HUDEP-2 (cell line): ENCODE data around the gene FAM83G.

ENCODE experiments used
- DNase-seq, 76 experiments: peaks; one replicate each; lab custom pipeline; 2025; ENCODE audit not compliant: unreplicated experiment in 76 of 76; lab: John Stamatoyannopoulos, UW

FAM83G gene

DNA sequence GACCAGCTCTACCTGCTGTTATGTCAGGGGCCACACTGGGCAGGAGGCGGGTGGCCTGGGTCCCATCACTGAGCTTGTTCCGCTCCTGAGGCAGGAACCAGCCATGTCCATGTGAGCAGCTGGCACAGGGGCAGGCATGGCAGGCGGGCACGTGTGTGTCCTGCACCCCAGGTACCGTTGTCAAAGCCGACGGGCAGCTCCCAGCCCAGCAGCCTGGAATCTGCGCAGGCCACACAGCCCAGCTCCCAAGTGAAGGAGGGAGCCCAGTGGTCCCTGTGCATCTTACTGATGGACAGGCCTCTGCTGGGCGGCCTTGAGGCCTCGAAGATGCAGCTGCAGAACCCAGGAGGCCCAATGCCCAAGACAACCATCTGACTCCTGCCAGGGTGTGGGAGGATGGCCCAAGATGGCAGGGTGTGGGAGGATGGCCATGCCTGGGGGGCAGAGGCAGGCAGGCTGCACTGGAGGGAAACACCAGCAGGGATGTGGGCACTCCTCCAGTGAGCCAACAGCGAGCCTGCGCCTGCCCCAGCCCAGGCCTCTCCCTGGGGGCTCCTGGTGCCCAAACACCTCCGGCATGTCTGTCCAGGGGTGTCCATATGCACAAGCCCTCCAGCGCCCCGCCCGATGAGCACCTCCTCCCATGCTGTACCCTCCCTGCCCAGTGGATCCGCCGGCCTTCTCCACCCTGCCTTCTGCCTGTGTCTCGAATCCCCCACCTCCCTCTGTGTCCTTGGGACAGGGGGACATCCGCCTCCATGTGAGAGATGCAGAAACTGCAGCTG is 12.8 kb downstream of the FAM83G start:
- DNase-seq: no peak

GRCh38 chr17:18990331-18990730 is 14.2 kb downstream of the FAM83G start:
- no peak for DNase-seq

GRCh38 chr17:18988546-18989173 is 15.9 kb downstream of the FAM83G start:
- DNase-seq: no peak

DNA sequence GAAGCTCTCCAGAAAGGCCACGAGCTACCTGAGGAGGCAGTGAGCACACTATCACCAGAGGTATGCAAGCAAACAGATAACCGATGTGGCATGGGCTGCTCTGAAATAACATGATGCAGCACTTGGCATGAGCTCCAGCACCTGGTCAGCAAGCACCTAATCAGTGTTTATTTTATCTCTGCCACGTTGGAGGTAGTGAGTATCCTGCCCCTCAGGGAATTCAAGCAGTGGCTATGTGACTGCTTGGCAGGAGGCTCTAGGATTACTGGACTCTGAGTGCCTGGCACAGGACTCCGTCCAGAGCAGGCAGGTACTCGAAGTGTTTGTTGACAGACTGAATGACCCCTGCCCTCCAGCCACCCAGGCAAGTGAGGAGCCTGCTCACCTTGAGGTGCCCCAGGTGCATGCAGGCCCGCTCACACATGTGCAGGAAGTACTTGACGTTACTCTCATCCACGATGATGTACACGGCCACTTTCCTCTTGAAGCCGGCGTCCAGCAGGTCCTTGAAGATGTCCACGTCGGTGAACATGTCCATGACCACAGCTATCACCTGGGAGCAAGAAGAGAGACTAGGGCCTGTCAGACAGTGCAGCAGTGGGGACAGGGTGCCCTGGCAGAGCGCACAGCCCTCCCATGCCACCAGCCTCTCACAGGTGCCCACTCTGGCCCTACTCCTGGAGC is 16.6 kb downstream of the FAM83G start:
- DNase-seq: no peak

GRCh38 chr17:18987230-18987610 is 17.3 kb downstream of the FAM83G start:
- DNase-seq: no peak

DNA sequence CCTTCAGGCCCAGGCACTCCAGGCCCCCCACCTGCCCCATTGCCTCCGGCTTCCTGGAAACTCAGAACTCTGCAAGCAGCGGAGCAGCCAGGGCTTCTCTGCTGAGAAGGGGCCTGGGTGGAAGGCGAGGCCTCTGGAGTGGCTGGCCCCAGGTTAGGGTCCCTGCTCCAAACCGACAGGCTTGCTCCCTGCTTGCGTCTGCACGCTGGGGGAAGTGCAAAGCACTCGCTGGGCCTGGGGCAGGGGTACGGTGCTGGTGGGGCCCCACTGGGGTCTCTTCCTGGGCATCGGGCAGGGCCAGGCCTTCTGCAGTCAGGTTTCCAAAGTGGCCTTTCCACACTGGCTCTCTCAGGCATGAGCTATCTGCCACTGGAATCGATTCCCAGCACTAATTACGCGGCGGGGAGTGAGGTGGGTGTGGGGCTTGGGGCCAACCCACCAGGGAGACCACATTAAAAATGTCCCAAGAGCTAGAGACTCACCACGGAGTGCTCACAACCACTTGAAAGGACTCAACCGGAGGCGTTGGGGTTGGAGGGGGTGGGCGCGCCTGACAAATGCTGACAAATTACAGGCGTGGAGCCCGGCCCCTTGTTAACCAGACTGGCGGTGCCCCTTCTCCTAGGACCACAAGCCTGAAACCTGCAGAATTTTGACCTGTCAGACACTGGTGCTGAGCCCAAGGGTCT is 17.9 kb downstream of the FAM83G start:
- DNase-seq: no peak

DNA sequence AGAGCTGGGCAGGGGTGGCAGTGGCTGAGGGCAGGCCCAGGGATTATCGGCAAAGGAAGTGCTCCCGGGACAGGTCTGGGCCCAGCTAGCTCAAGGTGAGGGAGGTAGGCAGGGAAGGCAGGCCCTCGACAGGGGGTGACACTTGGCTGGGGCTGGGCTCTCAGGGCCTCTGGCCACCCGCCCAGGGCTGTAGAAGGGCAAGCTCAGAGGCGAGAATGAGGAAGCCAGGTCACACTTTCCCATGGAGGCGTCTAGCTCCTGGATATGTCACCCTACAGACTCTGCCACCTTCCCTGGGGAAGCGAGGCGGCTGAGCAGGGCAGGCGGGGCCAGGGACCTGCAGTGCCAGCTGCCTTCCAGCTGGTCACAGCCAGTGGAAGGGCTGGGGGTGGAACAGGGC is 19.1 kb downstream of the FAM83G start:
- DNase-seq: no peak

- DNase-seq: no peak
Observed at GRCh38 chr17:18984273-18985114, 20.1 kb downstream of the FAM83G start.

DNA sequence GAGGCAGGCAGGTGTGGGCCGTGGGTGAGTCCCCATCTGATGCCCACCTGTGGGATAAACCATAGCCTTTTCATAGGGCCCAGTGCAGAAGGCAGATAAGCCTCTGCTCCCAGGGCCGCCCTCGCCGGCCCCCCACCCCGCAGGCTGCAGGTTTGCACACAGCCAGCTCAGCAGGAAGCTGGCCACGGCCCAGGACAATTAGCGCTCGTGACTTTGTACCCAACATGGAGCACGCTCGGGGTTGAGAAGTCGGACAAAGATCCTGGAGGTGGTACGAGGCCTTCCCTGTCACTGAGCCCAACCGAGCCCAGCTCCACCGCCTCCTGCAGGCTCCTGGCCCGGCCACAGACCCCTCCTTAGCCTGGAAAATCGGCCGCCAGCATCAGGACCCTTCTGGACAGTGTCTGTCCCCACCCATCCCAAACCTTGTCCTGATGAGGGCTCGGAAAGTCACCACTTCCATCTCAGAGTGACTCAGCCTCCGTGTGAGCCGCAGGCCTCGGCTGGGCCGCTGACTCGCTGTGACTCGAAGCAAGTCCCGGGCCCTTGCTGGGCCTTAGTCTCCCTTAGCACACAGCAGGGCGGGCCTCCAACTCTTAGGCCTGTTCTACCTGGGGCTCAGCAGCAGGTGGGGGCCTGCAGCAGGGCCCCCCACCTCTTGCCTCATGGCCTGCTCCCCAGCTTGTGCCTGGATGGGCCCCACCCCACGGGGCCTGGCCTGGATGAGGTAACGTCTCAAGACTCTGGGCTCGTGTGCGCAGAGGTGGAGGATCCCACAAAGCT is 22.7 kb downstream of the FAM83G start:
- no peak for DNase-seq

GRCh38 chr17:18981335-18981641 is 23.3 kb downstream of the FAM83G start:
- no peak for DNase-seq

- no peak for DNase-seq
Observed at GRCh38 chr17:18980682-18981334, 23.8 kb downstream of the FAM83G start.

- no peak for DNase-seq
Observed at GRCh38 chr17:18978655-18979054, 25.9 kb downstream of the FAM83G start.

DNA sequence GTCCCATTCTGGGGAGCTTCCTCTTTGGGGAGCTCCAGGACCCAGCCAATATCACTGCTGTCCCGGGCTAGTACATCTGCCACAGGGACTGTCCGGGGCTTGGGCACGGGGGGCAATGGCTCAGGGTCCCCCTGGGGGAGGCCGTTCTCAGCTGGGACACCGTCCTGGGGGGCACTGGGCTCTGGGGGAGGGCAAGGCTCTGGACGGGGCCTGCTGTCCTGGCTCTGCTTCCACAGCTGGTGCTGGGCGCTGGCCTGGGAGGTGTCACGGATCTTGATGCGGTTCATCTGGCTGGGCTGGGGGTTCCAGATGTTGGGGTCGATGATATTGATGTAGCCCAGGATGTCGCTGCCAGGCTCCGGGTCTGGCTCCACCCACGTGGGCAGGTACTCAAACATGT is 26.5 kb downstream of the FAM83G start:
- DNase-seq: no peak

DNA sequence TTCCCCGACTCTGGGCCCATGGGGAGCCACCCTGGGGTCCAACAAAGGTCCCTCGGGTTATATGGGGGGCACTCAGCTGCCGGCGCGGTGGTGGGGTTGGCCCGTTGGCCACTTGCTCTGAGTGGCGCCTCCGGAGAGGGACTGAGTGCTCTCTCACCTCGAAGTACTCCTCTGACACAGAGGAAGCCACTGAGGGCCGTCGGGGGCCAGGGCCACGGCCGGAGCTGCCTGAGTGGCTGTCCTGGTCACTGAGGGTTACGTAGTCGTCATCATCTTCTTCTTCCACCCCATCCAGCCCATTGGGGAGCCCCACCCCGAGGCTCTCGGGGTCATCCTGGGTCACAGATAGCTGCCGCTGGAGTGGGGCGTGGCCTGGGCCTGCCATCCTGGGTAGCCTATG is 26.9 kb downstream of the FAM83G start:
- no peak for DNase-seq

DNA sequence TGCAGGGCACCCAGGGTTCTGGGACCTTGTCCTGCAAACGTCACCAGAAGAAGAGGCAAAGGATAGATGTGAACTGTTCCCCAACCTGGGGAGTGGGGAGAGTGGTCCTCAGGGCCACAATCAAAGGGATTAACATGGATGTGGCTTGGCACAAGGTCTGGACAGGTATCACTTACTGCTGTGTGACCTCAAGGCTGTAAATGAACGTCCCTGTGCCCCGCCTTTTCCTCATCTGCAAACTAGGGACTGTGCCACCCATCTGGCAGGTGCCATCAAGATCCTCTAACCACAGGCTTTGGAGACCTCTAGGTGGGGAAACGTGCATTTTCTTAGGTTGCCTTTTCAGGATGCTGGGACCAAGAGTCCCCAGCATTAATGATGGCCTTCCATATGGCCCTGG is 27.5 kb downstream of the FAM83G start:
- no peak for DNase-seq

- DNase-seq: no peak
Observed at GRCh38 chr17:18976201-18976600, 28.4 kb downstream of the FAM83G start.

- no peak for DNase-seq
Observed at GRCh38 chr17:18975597-18975996, 29.0 kb downstream of the FAM83G start.

DNA sequence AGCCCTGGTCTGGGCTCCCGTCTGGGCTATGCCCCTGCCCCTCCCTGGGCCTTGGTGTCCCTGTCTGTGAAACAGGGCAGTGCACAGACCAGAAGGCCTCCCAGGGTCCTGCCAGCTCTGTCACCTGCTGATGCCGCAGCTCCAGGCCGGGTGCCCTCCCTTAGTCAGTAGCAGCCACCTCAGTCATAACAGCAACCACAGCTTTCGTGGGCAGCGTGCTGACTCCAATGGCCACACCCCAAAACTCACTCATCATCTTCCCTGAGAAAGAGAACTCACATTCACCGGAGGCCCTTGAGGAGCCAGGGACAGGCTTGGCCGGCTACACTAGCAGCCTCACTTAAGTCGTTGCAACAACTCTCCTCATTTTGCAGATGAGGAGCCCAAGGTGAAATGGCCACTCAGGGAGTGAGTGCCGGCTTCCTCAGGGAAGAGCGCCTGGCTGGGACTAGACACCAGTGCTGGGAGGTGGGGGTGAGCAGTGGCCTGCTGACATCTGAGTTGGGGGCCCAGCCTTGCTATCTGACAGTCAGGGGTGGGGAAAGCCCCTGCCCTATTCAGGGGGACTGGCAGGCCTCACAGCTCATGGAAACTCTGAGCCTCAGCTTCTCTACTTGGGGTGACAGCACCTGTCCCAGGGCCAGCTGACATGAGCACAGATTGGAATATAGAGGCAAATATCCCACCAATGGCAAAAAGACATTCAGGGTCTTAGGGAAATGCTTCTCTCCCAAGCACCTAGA is 30.0 kb downstream of the FAM83G start:
- DNase-seq: no peak

DNA sequence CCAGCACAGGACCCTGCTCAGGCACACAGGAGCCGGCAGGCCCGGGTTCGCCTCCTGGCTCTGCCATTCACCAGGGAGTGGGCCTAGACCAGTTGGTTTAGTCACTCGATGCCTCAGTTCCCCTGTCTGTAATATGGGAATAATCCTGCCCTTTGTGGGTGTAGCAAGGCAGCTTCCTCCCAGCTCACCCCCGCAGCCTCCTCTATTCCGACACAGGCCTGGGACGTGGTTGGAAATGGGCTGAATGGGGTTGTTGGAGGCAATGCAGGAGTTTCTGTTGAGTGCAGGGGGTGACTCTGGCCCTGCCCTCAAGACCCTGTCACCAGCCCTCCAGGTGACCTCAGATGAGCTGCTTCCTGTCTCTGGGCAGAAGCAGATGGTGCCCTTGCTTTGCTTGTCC is 32.8 kb downstream of the FAM83G start:
- DNase-seq: no peak
